Measurements from ENCODE around the gene SELPLG.

DNA sequence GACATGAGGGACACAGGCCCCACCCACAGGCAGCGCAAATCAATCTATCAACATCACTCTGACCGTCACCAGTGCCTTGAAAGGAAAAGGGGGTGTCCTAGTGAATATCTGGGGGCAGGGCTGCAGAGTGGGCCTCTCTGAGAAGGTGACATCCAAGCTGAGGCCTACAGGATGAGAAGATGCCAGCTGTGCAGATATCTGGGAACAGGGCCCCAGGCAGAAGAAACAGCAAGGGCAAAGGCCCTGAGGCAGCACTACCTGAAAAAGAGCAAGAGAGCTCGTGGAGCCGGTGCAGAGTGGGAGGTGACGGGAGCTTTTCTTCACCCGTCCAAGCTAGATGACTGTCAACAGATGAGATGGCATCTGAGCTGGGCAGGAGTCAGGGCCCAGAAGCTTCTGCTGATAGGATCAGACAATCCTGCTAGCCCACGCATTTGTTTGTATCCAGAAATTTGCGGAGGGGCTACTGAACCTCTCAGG lies 23.3 kb downstream of the SELPLG start:
- TF ChIP-seq SUZ12 (IDR thresholded peaks at IDR 0.05), result no peak
- TF ChIP-seq HDGF (IDR thresholded peaks at IDR 0.05; ENCODE audit: borderline replicate concordance), result no peak
- no peak for TF ChIP-seq NFRKB (IDR thresholded peaks at IDR 0.05)
- TF ChIP-seq SP1 (IDR thresholded peaks at IDR 0.05), result no peak
- TF ChIP-seq FOXA1 (IDR thresholded peaks at IDR 0.05), result no peak
- no peak for TF ChIP-seq BHLHE40 (IDR thresholded peaks at IDR 0.05; ENCODE audit: borderline replicate concordance)

Measured in HEK293T (cell line).